HG03060 (cell line): ENCODE results near the gene MR1.

ENCODE experiments used
- ATAC-seq: cut with Tn5 transposase; IDR thresholded peaks from one replicate; pipeline ENCODE4 v1.9.1; 2021; ENCODE audit warnings: low read depth, moderate number of reproducible peaks; ENCODE audit not compliant: unreplicated experiment

The MR1 gene

DNA sequence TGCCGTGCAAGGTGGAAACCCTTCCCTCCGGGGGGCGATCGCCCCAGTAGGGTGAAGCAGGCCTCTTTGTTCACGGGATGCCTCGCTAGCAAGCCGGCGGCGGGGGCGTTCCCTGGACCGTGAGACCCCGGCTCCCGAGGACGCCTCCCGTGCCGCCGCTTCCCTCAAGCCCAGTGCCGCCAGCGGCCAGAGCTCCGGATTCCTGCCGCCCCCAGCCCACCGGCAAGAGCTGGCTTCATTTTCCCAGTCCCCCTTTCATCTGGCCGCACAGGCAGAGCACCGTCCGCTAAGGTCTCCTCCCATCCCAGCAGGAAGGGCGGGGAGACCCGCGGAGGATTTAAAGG is 71.0 kb downstream of the MR1 start:
- ATAC-seq, result no peak

DNA sequence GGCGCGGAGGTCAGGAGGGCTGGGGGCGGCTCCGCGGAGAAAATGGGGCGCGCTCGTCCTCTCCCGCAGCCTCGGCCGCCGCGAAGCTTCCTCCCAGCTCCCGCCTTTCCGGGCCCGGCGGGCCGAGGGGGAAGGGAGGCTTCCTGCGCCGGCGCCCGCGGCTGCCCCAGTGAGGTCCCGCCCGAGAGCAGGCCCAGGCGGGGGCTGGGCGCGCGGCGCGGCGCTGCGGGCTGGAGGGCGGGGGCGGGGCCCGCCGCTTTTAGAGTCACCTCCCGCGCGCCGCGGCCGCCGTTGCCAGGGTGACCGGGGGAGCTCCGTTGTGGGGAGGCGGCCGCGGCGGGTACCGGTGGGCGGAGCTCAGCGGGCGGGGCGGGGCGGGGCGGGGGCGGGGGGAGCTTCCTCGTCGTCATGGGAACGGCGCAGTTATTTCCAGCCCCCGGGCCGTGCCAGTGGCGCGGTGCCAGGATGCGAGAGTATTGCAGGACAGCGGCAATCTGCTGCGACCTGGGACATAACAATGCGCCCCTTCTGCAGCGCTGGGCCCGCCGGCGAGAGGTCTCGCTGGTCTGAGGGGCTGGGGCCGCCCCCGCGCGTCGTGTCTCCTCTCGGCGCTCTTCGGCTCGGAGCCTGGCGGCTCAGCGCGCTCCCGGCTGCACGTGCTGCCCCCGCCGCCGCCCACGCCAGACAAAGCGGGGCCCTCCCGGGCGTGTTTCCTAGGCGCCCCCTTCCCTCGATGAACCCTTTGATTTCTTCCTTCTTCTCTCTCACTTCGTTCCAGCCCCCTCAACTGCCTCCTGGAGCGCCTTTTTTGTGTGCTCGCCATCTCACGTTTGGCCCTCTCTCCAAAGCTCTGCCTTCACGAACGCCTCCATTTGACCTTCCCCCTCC is 71.6 kb downstream of the MR1 start:
- no peak for ATAC-seq

DNA sequence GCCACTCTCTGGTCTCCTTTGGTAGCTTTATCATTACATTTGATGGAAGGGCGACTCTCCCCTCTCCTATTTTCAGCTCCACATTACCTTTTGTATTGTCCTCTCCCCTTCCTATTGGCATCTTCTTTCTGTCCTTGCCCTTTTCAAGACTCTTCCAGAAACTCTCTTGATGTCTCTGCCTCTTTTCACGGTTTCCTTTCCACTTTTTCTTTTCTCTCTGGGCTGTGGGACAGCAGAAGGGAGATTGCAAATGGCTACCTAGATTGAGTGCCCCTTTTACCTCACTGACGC is 72.2 kb downstream of the MR1 start:
- ATAC-seq, result no peak

DNA sequence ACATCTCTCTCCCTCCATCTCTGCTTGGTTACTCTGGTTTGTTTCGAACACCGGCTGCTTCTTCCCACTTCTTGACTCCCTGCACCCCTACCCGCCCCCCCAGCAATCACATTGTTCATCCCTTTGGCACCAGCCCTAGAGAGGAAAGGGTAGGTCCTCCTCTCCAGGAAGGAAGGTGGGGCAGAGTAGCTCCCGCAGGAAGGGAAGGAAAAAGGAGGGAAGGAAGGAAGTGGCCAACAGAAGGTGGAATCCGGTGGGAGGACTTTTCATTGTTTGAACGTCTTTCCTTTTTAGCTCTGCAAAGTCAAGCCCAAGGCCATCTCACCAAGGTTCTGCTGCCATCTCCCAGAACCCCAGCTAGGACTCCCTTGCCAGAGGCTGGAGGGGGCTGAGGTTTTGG is 72.7 kb downstream of the MR1 start:
- ATAC-seq, result no peak

DNA sequence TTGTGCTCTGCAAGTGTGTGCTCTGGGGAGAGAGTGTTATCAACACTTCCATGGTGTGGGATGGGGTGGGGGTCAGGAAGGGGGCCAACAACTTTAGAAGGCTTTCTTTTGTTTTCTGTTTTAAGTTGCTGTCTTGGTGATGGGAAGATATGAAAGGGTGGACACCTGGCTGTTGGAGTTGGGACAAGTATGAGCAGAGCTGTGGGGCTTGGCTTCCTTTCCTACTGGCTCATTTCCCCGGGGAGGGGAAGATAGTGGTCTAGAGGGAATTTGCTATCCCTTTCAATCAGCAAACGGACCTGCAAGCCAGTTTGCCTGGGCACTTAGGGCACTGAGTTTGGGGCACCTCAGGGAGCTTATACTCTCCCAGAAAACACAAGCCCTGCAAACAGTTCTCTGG is 73.9 kb downstream of the MR1 start:
- ATAC-seq, result no peak

DNA sequence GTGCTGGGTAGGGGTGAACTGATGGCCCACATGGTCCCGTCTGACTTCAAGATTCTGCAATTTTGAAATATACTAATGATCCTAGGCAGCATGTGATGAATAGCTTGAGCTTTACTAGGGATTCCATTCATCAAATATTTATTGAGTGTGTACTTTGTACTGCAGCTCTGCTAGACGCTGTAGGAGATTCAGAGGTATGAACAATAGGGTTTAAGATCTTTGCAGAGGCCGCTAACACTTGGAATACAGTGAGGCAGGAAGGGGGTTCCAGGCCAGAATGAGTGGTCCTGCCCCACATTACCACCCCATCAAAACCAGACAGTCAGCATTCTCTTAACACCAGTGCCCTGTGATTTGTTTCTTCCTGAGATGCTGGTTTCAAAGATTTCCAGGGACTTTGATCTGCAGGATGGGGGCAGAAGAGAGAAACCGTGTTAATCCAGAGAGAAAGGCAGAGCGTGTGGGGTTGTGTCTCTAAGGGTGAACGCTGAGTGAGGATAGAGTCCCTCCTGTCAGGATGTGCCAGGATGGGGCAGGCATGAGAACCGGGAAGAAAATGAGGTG is 74.6 kb downstream of the MR1 start:
- no peak for ATAC-seq

DNA sequence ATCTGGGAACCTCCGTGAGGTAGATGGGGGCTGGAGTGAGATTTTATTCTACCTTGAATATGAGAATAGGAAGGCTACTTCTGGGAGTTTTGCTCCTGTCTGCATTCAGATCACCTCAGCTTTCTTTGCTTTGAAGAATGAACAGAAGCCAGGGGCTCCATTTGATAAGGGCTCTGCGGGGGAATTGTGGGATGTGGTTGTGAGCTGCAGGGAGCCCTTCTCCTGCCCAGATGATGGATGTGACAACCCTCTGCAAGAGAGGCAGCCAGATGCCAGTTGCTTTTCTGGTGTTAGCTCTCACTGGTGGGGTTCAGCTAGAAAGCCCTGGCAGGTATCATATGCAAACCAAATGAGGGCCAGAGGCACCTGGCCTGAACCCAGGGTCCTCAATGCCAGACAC is 76.2 kb downstream of the MR1 start:
- ATAC-seq, result no peak
